Chondrocyte (in vitro differentiated cells): Measurements from ENCODE around the gene LYPLA2. TPM values are rescaled to one million over a fixed set of nuclear protein-coding genes. Genes with fewer than 3 reads are reported as not detected.
A peak's percentile ranks its signal among the peaks of the same experiment; 100 is the strongest.
"Not testable (repeated sequence)": the region's sequence is repeated elsewhere in the genome, so short reads cannot be mapped to it uniquely, and the experiment has no call there.

ENCODE experiments used
- DNase-seq: peaks from one replicate; pipeline ENCODE4 v3.0.0; 2021; ENCODE audit warnings: mixed read lengths, low spot score
- H3K27ac Mint-ChIP-seq: one replicate; pipeline ENCODE4 v1.8.0; 2021; ENCODE audit warnings: mild to moderate bottlenecking, moderate library complexity, mixed read lengths; ENCODE audit not compliant: unreplicated experiment
- H3K27me3 Mint-ChIP-seq: 2 replicates; pipeline ENCODE4 v1.8.0; 2021; ENCODE audit warnings: low read depth, mixed read lengths
- H3K36me3 Mint-ChIP-seq: 2 replicates; pipeline ENCODE4 v1.8.0; 2021; ENCODE audit warnings: low read depth, mixed read lengths
- H3K4me1 Mint-ChIP-seq: 2 replicates; pipeline ENCODE4 v1.8.0; 2021; ENCODE audit warnings: low read depth, mild to moderate bottlenecking, mixed read lengths
- H3K4me3 Mint-ChIP-seq: one replicate; pipeline ENCODE4 v1.8.0; 2021; ENCODE audit warnings: mild to moderate bottlenecking, moderate library complexity, mixed read lengths; ENCODE audit not compliant: unreplicated experiment
- H3K9me3 Mint-ChIP-seq: 2 replicates; pipeline ENCODE4 v1.8.0; 2021; ENCODE audit warnings: low read depth, mixed read lengths
- CTCF ChIP-seq: fragments of 200-600 bp; sonication (generic); IDR thresholded peaks from 2 replicates; pipeline ENCODE4 v1.5.0; 2021; ENCODE audit warnings: antibody characterized with exemption, mild to moderate bottlenecking, moderate library complexity
- total RNA-seq: library from RNA; stranded (reverse); gene quantifications from 3 replicates; pipeline ENCODE4 v1.2.1, GENCODE V29; 2021

The LYPLA2 gene
- total RNA-seq, 1 donor from 2014 or later = 40.4 TPM

DNA sequence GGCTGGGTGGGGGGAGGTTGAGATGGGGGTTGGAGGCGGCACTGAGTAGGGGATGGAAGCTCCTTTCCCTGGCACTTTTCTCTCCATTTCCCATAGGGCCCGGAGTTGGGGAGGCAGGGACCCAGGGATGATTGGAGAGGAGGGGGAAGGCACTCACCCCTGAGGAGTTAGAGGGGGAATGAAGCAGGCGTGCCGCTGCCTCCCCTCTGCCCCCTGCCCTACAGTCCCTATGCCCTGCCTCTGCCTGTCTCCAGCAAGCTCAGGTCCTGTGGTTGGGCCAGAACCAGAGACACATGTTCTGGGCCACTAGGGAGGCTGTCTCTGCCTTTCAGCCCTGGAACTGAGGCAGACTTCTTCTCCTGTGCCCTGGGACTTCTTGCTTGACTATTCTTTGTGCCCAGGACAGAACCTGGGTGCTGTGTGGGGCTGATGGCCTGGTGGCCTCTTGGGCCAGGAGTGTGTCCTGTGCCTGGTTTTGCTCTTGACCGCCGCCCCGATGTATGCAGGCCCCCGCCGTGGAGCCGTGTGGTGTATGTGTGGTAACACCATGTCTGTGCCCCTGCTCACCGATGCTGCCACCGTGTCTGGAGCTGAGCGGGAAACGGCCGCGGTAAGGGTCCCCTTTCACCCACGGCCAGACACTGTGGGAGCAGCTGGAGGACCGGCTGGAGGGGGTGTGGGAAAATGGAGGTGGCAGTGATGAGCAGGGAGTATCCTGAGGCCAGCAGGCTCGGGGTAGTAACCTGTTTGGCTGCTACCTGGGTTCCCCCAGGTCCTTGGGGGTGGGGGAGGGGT lies 1.4 kb downstream of the LYPLA2 start:
- H3K4me1 Mint-ChIP-seq = peaks cover 37% of the 10 kb centered on the region
- H3K27ac Mint-ChIP-seq = peak overlapping the region; percentile 97
- TF ChIP-seq CTCF = no peak
- no peaks in the 10 kb centered on the region for H3K9me3 Mint-ChIP-seq
- H3K4me3 Mint-ChIP-seq = peak overlapping the region; percentile 99
- H3K27me3 Mint-ChIP-seq = no peaks in the 10 kb centered on the region
- DNase-seq = no peak
- H3K36me3 Mint-ChIP-seq = peaks cover 7% of the 10 kb centered on the region

GRCh38 chr1:23793018-23793781 lies 2.3 kb downstream of the LYPLA2 start:
- no peak for DNase-seq
- Mint-ChIP-seq H3K9me3 (no peaks in the 10 kb centered on the region), H3K36me3 (peaks cover 2% of the 10 kb centered on the region), H3K27ac (peak overlapping the region; percentile 17), H3K27me3 (no peaks in the 10 kb centered on the region), H3K4me1 (peaks cover 37% of the 10 kb centered on the region), H3K4me3 (no peak overlapping the region)
- TF ChIP-seq CTCF = no peak

- Mint-ChIP-seq H3K27me3 (no peaks in the 10 kb centered on the region), H3K4me1 (peaks cover 34% of the 10 kb centered on the region), H3K9me3 (no peaks in the 10 kb centered on the region), H3K4me3 (no peak overlapping the region), H3K36me3 (peaks cover 2% of the 10 kb centered on the region), H3K27ac (peak overlapping the region; percentile 12)
- no peak for DNase-seq
- TF ChIP-seq CTCF = no peak
Observed at GRCh38 chr1:23793861-23794731, 3.2 kb downstream of the LYPLA2 start.

DNA sequence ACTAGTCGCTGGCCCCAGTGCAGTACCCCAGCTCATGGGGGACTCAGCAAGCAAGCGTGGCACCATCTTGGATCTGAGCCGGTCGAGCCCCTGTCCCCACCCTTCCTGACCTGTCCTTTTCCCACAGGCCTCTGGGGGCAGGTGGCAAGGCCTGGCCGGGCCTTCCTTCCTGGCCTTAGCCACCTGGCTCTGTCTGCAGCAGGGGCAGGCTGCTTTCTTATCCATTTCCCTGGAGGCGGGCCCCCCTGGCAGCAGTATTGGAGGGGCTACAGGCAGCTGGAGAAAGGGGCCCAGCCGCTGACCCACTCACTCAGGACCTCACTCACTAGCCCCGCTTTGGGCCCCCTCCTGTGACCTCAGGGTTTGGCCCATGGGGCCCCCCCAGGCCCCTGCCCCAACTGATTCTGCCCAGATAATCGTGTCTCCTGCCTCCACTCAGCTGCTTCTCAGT lies 3.8 kb downstream of the LYPLA2 start:
- H3K9me3 Mint-ChIP-seq, DNase-seq, H3K36me3 Mint-ChIP-seq, H3K27me3 Mint-ChIP-seq, H3K4me3 Mint-ChIP-seq: not testable (repeated sequence)
- H3K4me1 Mint-ChIP-seq = peaks cover 33% of the 10 kb centered on the region
- peak overlapping the region; percentile 12 for H3K27ac Mint-ChIP-seq

DNA sequence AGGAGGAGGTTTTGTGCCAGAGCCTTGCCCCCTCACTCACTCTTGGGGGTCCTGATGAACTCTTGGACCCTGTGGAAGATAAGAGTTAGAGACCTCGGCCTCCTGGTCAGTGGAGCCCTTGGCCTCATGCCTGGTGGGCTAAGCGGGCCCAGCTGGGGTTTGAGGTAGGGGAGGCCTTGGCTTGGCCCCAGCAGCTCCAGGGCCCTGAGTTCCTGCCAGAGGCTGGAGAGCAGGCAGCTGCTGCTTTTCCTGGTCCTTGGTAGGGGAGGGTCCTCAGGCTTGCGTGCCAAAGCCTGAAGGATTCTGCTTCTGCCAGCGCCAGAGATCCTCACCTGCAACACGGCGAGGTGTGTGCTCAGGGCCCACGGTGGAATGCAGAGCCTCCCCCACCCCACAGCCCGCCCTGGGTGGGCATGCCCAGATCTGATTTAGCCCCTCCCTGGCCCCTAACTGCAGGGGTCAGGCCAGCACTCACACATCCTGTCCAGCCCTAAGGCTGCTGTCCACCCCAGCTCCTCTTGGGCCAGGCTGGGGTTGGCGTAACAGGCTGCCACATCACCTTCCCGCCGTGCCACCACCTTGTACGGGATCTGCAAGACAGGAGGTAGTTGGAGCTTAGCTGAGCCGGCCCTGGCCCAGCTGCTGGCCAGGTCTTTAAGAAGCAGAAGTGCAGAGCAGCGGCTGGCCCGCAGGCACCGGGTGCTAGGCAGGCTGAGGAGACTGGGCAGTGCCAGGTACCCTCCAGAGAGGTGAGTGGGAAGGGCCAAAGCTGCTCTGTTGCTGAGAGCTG lies 4.9 kb downstream of the LYPLA2 start:
- Mint-ChIP-seq H3K4me1 (peaks cover 24% of the 10 kb centered on the region), H3K27ac (peak overlapping the region; percentile 17), H3K4me3 (no peak overlapping the region), H3K27me3 (no peaks in the 10 kb centered on the region), H3K36me3 (peaks cover 2% of the 10 kb centered on the region), H3K9me3 (no peaks in the 10 kb centered on the region)
- no peak for TF ChIP-seq CTCF
- DNase-seq = no peak
